ENCODE data around the gene TDRD6. TPM values are rescaled to one million over a fixed set of nuclear protein-coding genes. Genes with fewer than 3 reads are reported as not detected.

TDRD6 gene
- polyA plus RNA-seq, 1 donor: 0.45 TPM

- Histone ChIP-seq H3K4me3 (ENCODE audit: low read length) (no peak overlapping the region), H3K27ac (ENCODE audit: low read length) (no peak overlapping the region), H3K27me3 (ENCODE audit: control insufficient read depth, insufficient read depth, low read length) (peaks cover 2% of the 10 kb centered on the region), H3K36me3 (ENCODE audit: control insufficient read depth, insufficient read depth, low read length) (no peaks in the 10 kb centered on the region), H3K4me1 (ENCODE audit: control insufficient read depth, insufficient read depth, low read length) (no peaks in the 10 kb centered on the region), H3K9me3 (ENCODE audit: control insufficient read depth, low read depth, low read length) (no peaks in the 10 kb centered on the region)
- peak in 1 of 2 donors; percentile 11 for DNase-seq
- WGBS (ENCODE audit: insufficient coverage, low lambda C conversion rate): no CpG with 5 or more reads among the region's 1 CpG
These were observed 31.4 kb downstream of the TDRD6 start for GRCh38 chr6:46719099-46719498.

GRCh38 chr6:46720401-46720800 lies 32.7 kb downstream of the TDRD6 start:
- Histone ChIP-seq H3K27me3 (ENCODE audit: control insufficient read depth, insufficient read depth, low read length) (peaks cover 2% of the 10 kb centered on the region), H3K4me3 (ENCODE audit: low read length) (no peak overlapping the region), H3K4me1 (ENCODE audit: control insufficient read depth, insufficient read depth, low read length) (no peaks in the 10 kb centered on the region), H3K27ac (ENCODE audit: low read length) (no peak overlapping the region), H3K36me3 (ENCODE audit: control insufficient read depth, insufficient read depth, low read length) (no peaks in the 10 kb centered on the region), H3K9me3 (ENCODE audit: control insufficient read depth, low read depth, low read length) (no peaks in the 10 kb centered on the region)
- DNase-seq: no peak
- WGBS (ENCODE audit: insufficient coverage, low lambda C conversion rate): no CpG with 5 or more reads among the region's 1 CpG

GRCh38 chr6:46729787-46730326 lies 42.2 kb downstream of the TDRD6 start:
- no peaks in the 10 kb centered on the region for H3K9me3 ChIP-seq (ENCODE audit: control insufficient read depth, low read depth, low read length)
- H3K36me3 ChIP-seq (ENCODE audit: control insufficient read depth, insufficient read depth, low read length): no peaks in the 10 kb centered on the region
- no peak overlapping the region for H3K27ac ChIP-seq (ENCODE audit: low read length)
- DNase-seq: no peak
- H3K4me1 ChIP-seq (ENCODE audit: control insufficient read depth, insufficient read depth, low read length): no peaks in the 10 kb centered on the region
- H3K4me3 ChIP-seq (ENCODE audit: low read length): no peak overlapping the region
- H3K27me3 ChIP-seq (ENCODE audit: control insufficient read depth, insufficient read depth, low read length): peaks cover 4% of the 10 kb centered on the region
- no CpG with 5 or more reads among the region's 1 CpG for WGBS (ENCODE audit: insufficient coverage, low lambda C conversion rate)

- Histone ChIP-seq H3K4me3 (ENCODE audit: low read length) (no peak overlapping the region), H3K4me1 (ENCODE audit: control insufficient read depth, insufficient read depth, low read length) (peaks cover 4% of the 10 kb centered on the region), H3K27ac (ENCODE audit: low read length) (no peak overlapping the region), H3K27me3 (ENCODE audit: control insufficient read depth, insufficient read depth, low read length) (peaks cover 10% of the 10 kb centered on the region), H3K9me3 (ENCODE audit: control insufficient read depth, low read depth, low read length) (no peaks in the 10 kb centered on the region), H3K36me3 (ENCODE audit: control insufficient read depth, insufficient read depth, low read length) (no peaks in the 10 kb centered on the region)
- WGBS (ENCODE audit: insufficient coverage, low lambda C conversion rate): 20% methylated on average over 1 of the region's 4 CpGs
- no peak for DNase-seq
These were observed 43.3 kb downstream of the TDRD6 start for GRCh38 chr6:46730921-46731461.

- Histone ChIP-seq H3K9me3 (ENCODE audit: control insufficient read depth, low read depth, low read length) (no peaks in the 10 kb centered on the region), H3K27me3 (ENCODE audit: control insufficient read depth, insufficient read depth, low read length) (peaks cover 16% of the 10 kb centered on the region), H3K4me3 (ENCODE audit: low read length) (no peak overlapping the region), H3K27ac (ENCODE audit: low read length) (no peak overlapping the region), H3K4me1 (ENCODE audit: control insufficient read depth, insufficient read depth, low read length) (peaks cover 4% of the 10 kb centered on the region), H3K36me3 (ENCODE audit: control insufficient read depth, insufficient read depth, low read length) (no peaks in the 10 kb centered on the region)
- no peak for DNase-seq
- no CpG with 5 or more reads among the region's 2 CpGs for WGBS (ENCODE audit: insufficient coverage, low lambda C conversion rate)
These were observed 45.7 kb downstream of the TDRD6 start for GRCh38 chr6:46733341-46733801.

GRCh38 chr6:46734867-46735719 lies 47.4 kb downstream of the TDRD6 start, which contains the start of gene PLA2G7:
TSS of gene PLA2G7 (minus strand) at chr6:46735375. CDS start at chr6:46722891, 12,484 bp downstream.
- peaks cover 16% of the 10 kb centered on the region for H3K27me3 ChIP-seq (ENCODE audit: control insufficient read depth, insufficient read depth, low read length)
- no peaks in the 10 kb centered on the region for H3K9me3 ChIP-seq (ENCODE audit: control insufficient read depth, low read depth, low read length)
- DNase-seq: peak in 1 of 2 donors; percentile 57
- WGBS (ENCODE audit: insufficient coverage, low lambda C conversion rate): 0% methylated on average over 1 of the region's 73 CpGs
- peak within 1 kb of the TSS; percentile 39 for H3K4me3 ChIP-seq (ENCODE audit: low read length)
- H3K27ac ChIP-seq (ENCODE audit: low read length): no peak within 1 kb of the TSS
- H3K4me1 ChIP-seq (ENCODE audit: control insufficient read depth, insufficient read depth, low read length): peaks cover 4% of the 10 kb centered on the region
- no peaks in the 10 kb centered on the region for H3K36me3 ChIP-seq (ENCODE audit: control insufficient read depth, insufficient read depth, low read length)

- Histone ChIP-seq H3K4me1 (ENCODE audit: control insufficient read depth, insufficient read depth, low read length) (peaks cover 4% of the 10 kb centered on the region), H3K36me3 (ENCODE audit: control insufficient read depth, insufficient read depth, low read length) (no peaks in the 10 kb centered on the region), H3K9me3 (ENCODE audit: control insufficient read depth, low read depth, low read length) (no peaks in the 10 kb centered on the region), H3K27ac (ENCODE audit: low read length) (no peak overlapping the region), H3K27me3 (ENCODE audit: control insufficient read depth, insufficient read depth, low read length) (peaks cover 16% of the 10 kb centered on the region), H3K4me3 (ENCODE audit: low read length) (peak overlapping the region; percentile 39)
- no peak for DNase-seq
- WGBS (ENCODE audit: insufficient coverage, low lambda C conversion rate): 30% methylated on average over 2 of the region's 8 CpGs
These were observed 48.0 kb downstream of the TDRD6 start for GRCh38 chr6:46735720-46736031.

GRCh38 chr6:46736906-46737305 lies 49.2 kb downstream of the TDRD6 start:
- Histone ChIP-seq H3K36me3 (ENCODE audit: control insufficient read depth, insufficient read depth, low read length) (no peaks in the 10 kb centered on the region), H3K4me1 (ENCODE audit: control insufficient read depth, insufficient read depth, low read length) (peaks cover 4% of the 10 kb centered on the region), H3K27ac (ENCODE audit: low read length) (no peak overlapping the region), H3K4me3 (ENCODE audit: low read length) (no peak overlapping the region), H3K27me3 (ENCODE audit: control insufficient read depth, insufficient read depth, low read length) (peaks cover 16% of the 10 kb centered on the region), H3K9me3 (ENCODE audit: control insufficient read depth, low read depth, low read length) (no peaks in the 10 kb centered on the region)
- no peak for DNase-seq

- Histone ChIP-seq H3K27me3 (ENCODE audit: control insufficient read depth, insufficient read depth, low read length) (peaks cover 2% of the 10 kb centered on the region), H3K4me3 (ENCODE audit: low read length) (no peak overlapping the region), H3K27ac (ENCODE audit: low read length) (no peak overlapping the region), H3K36me3 (ENCODE audit: control insufficient read depth, insufficient read depth, low read length) (no peaks in the 10 kb centered on the region), H3K4me1 (ENCODE audit: control insufficient read depth, insufficient read depth, low read length) (no peaks in the 10 kb centered on the region), H3K9me3 (ENCODE audit: control insufficient read depth, low read depth, low read length) (no peaks in the 10 kb centered on the region)
- DNase-seq: no peak
- no CpG with 5 or more reads among the region's 2 CpGs for WGBS (ENCODE audit: insufficient coverage, low lambda C conversion rate)
These were observed 53.8 kb downstream of the TDRD6 start for GRCh38 chr6:46741482-46741881.

GRCh38 chr6:46741910-46742309 lies 54.2 kb downstream of the TDRD6 start:
- DNase-seq: no peak
- Histone ChIP-seq H3K27me3 (ENCODE audit: control insufficient read depth, insufficient read depth, low read length) (no peaks in the 10 kb centered on the region), H3K4me3 (ENCODE audit: low read length) (no peak overlapping the region), H3K27ac (ENCODE audit: low read length) (no peak overlapping the region), H3K36me3 (ENCODE audit: control insufficient read depth, insufficient read depth, low read length) (no peaks in the 10 kb centered on the region), H3K9me3 (ENCODE audit: control insufficient read depth, low read depth, low read length) (no peaks in the 10 kb centered on the region), H3K4me1 (ENCODE audit: control insufficient read depth, insufficient read depth, low read length) (no peaks in the 10 kb centered on the region)
- WGBS (ENCODE audit: insufficient coverage, low lambda C conversion rate): 100% methylated on average over 1 of the region's 4 CpGs

All from large intestine (tissue), 3 donors.